HepG2 (cell line): Measurements from ENCODE around the gene ZFHX3. TPM values are rescaled to one million over a fixed set of nuclear protein-coding genes. Genes with fewer than 3 reads are reported as not detected.

ENCODE experiments used
- ATAC-seq: fragments of 200-7000 bp; cut with Tn5 transposase; 3 replicates; pipeline ENCODE4 v1.9.1; 2020; ENCODE audit warnings: mild to moderate bottlenecking, moderate library complexity
- BruUV-seq: library from RNA; stranded (reverse); fragments of 400-500 nt; replicated peaks from 2 replicates; lab custom pipeline; 2021; lab: Mats Ljungman, UMichigan
- CTCF ChIA-PET: fragments of 300-600 bp; formaldehyde crosslinking; extraction: SDS; loops from one replicate; lab custom pipeline; 2021; ENCODE audit warnings: low total read pairs, inconsistent platforms, low intra/inter-chr PET ratio; lab: Yijun Ruan, JAX
- POLR2A ChIA-PET: fragments of 350-600 bp; sonication (Branson Sonifier 250); formaldehyde crosslinking; loops from one replicate; lab custom pipeline; 2020; ENCODE audit warnings: antibody characterized with exemption, inconsistent platforms; lab: Yijun Ruan, JAX
- DNase-seq: peaks from one replicate; pipeline ENCODE4 v3.0.0-alpha.2; 2015; ENCODE audit warnings: low spot score
- FAIRE-seq: peaks from 3 replicates; lab custom pipeline; 2011; peaks lifted over from hg19 to GRCh38; lab: Jason Lieb, UNC
- H2AFZ ChIP-seq: one replicate; pipeline ENCODE4 v1.6.1; 2011; ENCODE audit warnings: low read length, inconsistent platforms
- H3K27ac ChIP-seq: fragments of 300-600 bp; 3 replicates; pipeline ENCODE4 v1.8.0; 2011; ENCODE audit warnings: mixed run types, mild to moderate bottlenecking, mixed read lengths, low read length, inconsistent platforms; ENCODE audit not compliant: insufficient read depth; ENCODE audit errors: extremely low read length
- H3K27me3 ChIP-seq, 2 experiments: fragments of 200-600 bp in 1 of 2; 2 replicates in 1 of 2; 3 replicates in 1 of 2; pipeline versions ENCODE4 v1.6.0 to v1.8.0; 2011; ENCODE audit warnings: low read length in 2 of 2, mild to moderate bottlenecking in 2 of 2, moderate library complexity in 2 of 2, inconsistent platforms in 1 of 2; ENCODE audit not compliant: insufficient read depth in 2 of 2, control insufficient read depth in 1 of 2
- H3K36me3 ChIP-seq, 2 experiments: fragments of 200-600 bp in 1 of 2; replicated peaks in 1 of 2; 2 replicates in 1 of 2; 3 replicates in 1 of 2; pipeline versions ENCODE4 v1.5.1 to v1.8.0; 2011; ENCODE audit warnings: low read length in 2 of 2, inconsistent platforms in 1 of 2; ENCODE audit not compliant: insufficient read depth in 2 of 2, control insufficient read depth in 1 of 2
- H3K4me1 ChIP-seq: 2 replicates; pipeline ENCODE4 v1.5.1; 2012; ENCODE audit warnings: low read length, inconsistent platforms; ENCODE audit not compliant: insufficient read depth
- H3K4me2 ChIP-seq: 2 replicates; pipeline ENCODE4 v1.6.0; 2011; ENCODE audit warnings: low read depth, low read length, inconsistent platforms
- H3K4me3 ChIP-seq, 3 experiments: fragments of 200-600 bp in 1 of 3; sonication (generic), shearing (Covaris generic) in 1 of 3; replicated peaks in 1 of 3; 2 replicates each; pipeline ENCODE4 v1.5.1; 2011 to 2016; ENCODE audit warnings: low read length in 3 of 3, inconsistent platforms in 2 of 3, low read depth in 2 of 3, mild to moderate bottlenecking in 2 of 3, control low read depth in 1 of 3, mixed read lengths in 1 of 3; ENCODE audit not compliant: insufficient read depth in 1 of 3
- H3K79me2 ChIP-seq: one replicate; pipeline ENCODE4 v1.6.1; 2011; ENCODE audit warnings: low read length, inconsistent platforms; ENCODE audit not compliant: insufficient read depth
- H3K9ac ChIP-seq: 2 replicates; pipeline ENCODE4 v1.6.0; 2011; ENCODE audit warnings: mild to moderate bottlenecking, low read depth, low read length, inconsistent platforms; ENCODE audit not compliant: insufficient read depth
- H3K9me3 ChIP-seq: 2 replicates; pipeline ENCODE4 v1.5.1; 2012; ENCODE audit warnings: mild to moderate bottlenecking, low read length
- H4K20me1 ChIP-seq: 2 replicates; pipeline ENCODE4 v1.6.0; 2011; ENCODE audit warnings: inconsistent platforms, mild to moderate bottlenecking, low read length, moderate library complexity; ENCODE audit not compliant: insufficient read depth
- ATF7 ChIP-seq, 2 experiments: fragments of 450-650 bp in 1 of 2; sonication (generic) in 1 of 2; formaldehyde crosslinking in 1 of 2; IDR thresholded peaks; 2 replicates each; pipeline versions ENCODE4 v1.4.0 to v1.6.1; 2016 to 2020; ENCODE audit warnings: antibody characterized with exemption in 1 of 2, mild to moderate bottlenecking in 1 of 2, missing genetic modification reagents in 1 of 2
- CREB1 ChIP-seq, 2 experiments: fragments of 450-650 bp in 1 of 2; IDR thresholded peaks; 2 replicates each; pipeline ENCODE4 v1.6.1; 2016 to 2017; ENCODE audit warnings: control low read depth in 1 of 2, mild to moderate bottlenecking in 1 of 2, missing compliant biosample characterization in 1 of 2, missing genetic modification characterization in 1 of 2
- EED ChIP-seq: sonication (generic); formaldehyde crosslinking; IDR thresholded peaks from 2 replicates; pipeline ENCODE4 v1.5.0; 2020; ENCODE audit warnings: mild to moderate bottlenecking, missing genetic modification reagents
- MXD3 ChIP-seq: IDR thresholded peaks from 2 replicates; pipeline ENCODE4 v1.6.1; 2016; ENCODE audit warnings: mild to moderate bottlenecking, missing biosample characterization, missing genetic modification reagents
- YEATS2 ChIP-seq: sonication (generic); formaldehyde crosslinking; IDR thresholded peaks from 2 replicates; pipeline ENCODE4 v1.4.0; 2020; ENCODE audit warnings: missing genetic modification reagents, borderline replicate concordance
- ZUFSP ChIP-seq: sonication (generic); formaldehyde crosslinking; IDR thresholded peaks from 2 replicates; pipeline ENCODE4 v1.9.0; 2021; ENCODE audit warnings: missing genetic modification reagents, mild to moderate bottlenecking, borderline replicate concordance
- WGBS: methylation state at CpG from one replicate; pipeline ENCODE4 v1.1.6; 2017; ENCODE audit warnings: low lambda C conversion rate; 5-methylcytosine and 5-hydroxymethylcytosine counted together
- in situ Hi-C: cut with HindIII; loops from 2 replicates; pipeline ENCODE4 v1.10.0; 2017; ENCODE audit warnings: low pct_unique_long_range_greater_than_20kb; ENCODE audit not compliant: extremely low pct_ligation_motif_present
- intact Hi-C: fragments of 100-400 bp; cut with micrococcal nuclease; formaldehyde crosslinking; loops from one replicate; pipeline ENCODE4 v1.10.0; 2022; ENCODE audit not compliant: unreplicated experiment
- polyA plus RNA-seq, 8 experiments: library from polyadenylated mRNA; depleted of rRNA in 3 of 8; stranded (reverse) in 7 of 8; unstranded in 1 of 8; fragments of >200 nt; fragmentation: Illumina TruSeq in 4 of 8; extraction: Trizol in 4 of 8; gene quantifications; 2 replicates each; pipeline versions ENCODE4 v1.2.1 to v1.2.3, GENCODE V29; 2011 to 2016; ENCODE audit warnings: low read depth in 4 of 8, missing spikeins in 1 of 8, mixed read lengths in 1 of 8; ENCODE audit not compliant: insufficient read depth in 1 of 8
- total RNA-seq, 5 experiments: library from RNA; depleted of rRNA; stranded (reverse); fragments of >200 nt; fragmentation: Illumina TruSeq; extraction: Trizol; gene quantifications; 2 replicates each; pipeline ENCODE4 v1.2.3, GENCODE V29; 2016; ENCODE audit warnings: low read depth in 1 of 5

The ZFHX3 gene
- total and polyA plus RNA-seq, 2 of the 13 experiments (the other 11 are each of a cell fraction or from before 2014, with no cell fraction given), result 5.0 to 6.0 TPM

- intact Hi-C loops, result no loop called here
- no peak overlapping the region for H3K4me2 ChIP-seq
- no peak for TF ChIP-seq ZUFSP (CRISPR knock-in tag)
- TF ChIP-seq MXD3, result no peak
- 0 out of 2 replicates have a peak, but pooled peaks have one; percentile 9 for TF ChIP-seq CREB1 (IDR thresholded peaks at IDR 0.05)
- no peak for TF ChIP-seq CREB1 (CRISPR knock-in tag; IDR thresholded peaks at IDR 0.05)
- TF ChIP-seq EED (CRISPR knock-in tag), result no peak
- TF ChIP-seq ATF7 (IDR thresholded peaks at IDR 0.05), result peak; percentile 80
- TF ChIP-seq ATF7 (CRISPR knock-in tag; IDR thresholded peaks at IDR 0.05), result no peak
- no peak for TF ChIP-seq YEATS2 (CRISPR knock-in tag)
- WGBS, result 0% methylated on average over 1 of the region's 1 CpG
- H2AFZ ChIP-seq, result no peak overlapping the region
- no peaks in the 10 kb centered on the region for H3K36me3 ChIP-seq
- no peak overlapping the region for H3K9ac ChIP-seq
- H3K9me3 ChIP-seq, result no peaks in the 10 kb centered on the region
- no peak for DNase-seq
- 0 out of 5 replicates have a peak, but pooled peaks cover 0 to 8% of the 10 kb centered on the region in 2 experiments for H3K27me3 ChIP-seq
- H3K4me3 ChIP-seq, result no peak overlapping the region
- H4K20me1 ChIP-seq, result no peaks in the 10 kb centered on the region
- in situ Hi-C loops, result no loop called here
- no peaks in the 10 kb centered on the region for H3K4me1 ChIP-seq
- ATAC-seq, result no peak
- no peak for FAIRE-seq
- no TSS peak for BruUV-seq
- H3K27ac ChIP-seq, result no peak overlapping the region
- CTCF ChIA-PET, result no interaction called here
- H3K79me2 ChIP-seq, result no peaks in the 10 kb centered on the region
- POLR2A ChIA-PET, result no interaction called here
These were observed 33.0 kb upstream of the ZFHX3 start for GRCh38 chr16:73080931-73081330.
